CD14-positive monocyte (primary cell): ENCODE data around the gene MCF2L. TPM values are rescaled to one million over a fixed set of nuclear protein-coding genes. Genes with fewer than 3 reads are reported as not detected.

Experiments used
- DNase-seq, 3 donors: peaks; one replicate each; pipeline ENCODE4 v3.0.0-alpha.2; 2011 to 2022
- H2AFZ ChIP-seq: 2 replicates; pipeline ENCODE4 v1.6.0; 2012; ENCODE audit warnings: mild to moderate bottlenecking, low read depth, low read length, inconsistent platforms; ENCODE audit not compliant: insufficient read depth, poor library complexity, severe bottlenecking
- H3K27ac ChIP-seq, 2 donors: 1 replicate in 1 of 2; 2 replicates in 1 of 2; pipeline ENCODE4 v1.5.1; 2012 to 2013; ENCODE audit warnings: low read length in 2 of 2, control low read depth in 1 of 2, inconsistent platforms in 1 of 2, low read depth in 1 of 2, mild to moderate bottlenecking in 1 of 2
- H3K27me3 ChIP-seq, 2 donors: one replicate each; pipeline versions ENCODE4 v1.6.0 to v1.6.1; 2011 to 2013; ENCODE audit warnings: low read length in 2 of 2; ENCODE audit not compliant: control insufficient read depth in 2 of 2, insufficient read depth in 2 of 2
- H3K36me3 ChIP-seq, 2 donors: replicated peaks in 1 of 2; 1 replicate in 1 of 2; 2 replicates in 1 of 2; pipeline versions ENCODE4 v1.5.1 to v1.6.1; 2012 to 2013; ENCODE audit warnings: low read length in 2 of 2, control low read depth in 1 of 2, inconsistent platforms in 1 of 2, mild to moderate bottlenecking in 1 of 2; ENCODE audit not compliant: insufficient read depth in 2 of 2, control insufficient read depth in 1 of 2
- H3K4me1 ChIP-seq, 2 donors: 1 replicate in 1 of 2; 2 replicates in 1 of 2; pipeline versions ENCODE4 v1.5.1 to v1.6.1; 2012 to 2013; ENCODE audit warnings: low read length in 2 of 2, control low read depth in 1 of 2, inconsistent platforms in 1 of 2, mild to moderate bottlenecking in 1 of 2, moderate library complexity in 1 of 2; ENCODE audit not compliant: insufficient read depth in 2 of 2, control insufficient read depth in 1 of 2
- H3K4me2 ChIP-seq: replicated peaks from 2 replicates; pipeline ENCODE3; 2012; ENCODE audit warnings: low read length, moderate library complexity, mild to moderate bottlenecking; ENCODE audit not compliant: poor library complexity, severe bottlenecking; ENCODE audit errors: extremely low read depth
- H3K4me3 ChIP-seq, 3 experiments: fragments of 200-600 bp in 1 of 3; sonication (generic) in 1 of 3; replicated peaks in 1 of 3; 1 replicate in 2 of 3; 2 replicates in 1 of 3; pipeline ENCODE4 v1.5.1; 2011 to 2013; ENCODE audit warnings: low read length in 3 of 3, mild to moderate bottlenecking in 3 of 3, control low read depth in 2 of 3, low read depth in 2 of 3, inconsistent platforms in 1 of 3, moderate library complexity in 1 of 3
- H3K79me2 ChIP-seq: 2 replicates; pipeline ENCODE4 v1.6.0; 2012; ENCODE audit warnings: mild to moderate bottlenecking, control low read depth, inconsistent platforms, low read length, moderate library complexity; ENCODE audit not compliant: insufficient read depth
- H3K9ac ChIP-seq: 2 replicates; pipeline ENCODE4 v1.6.0; 2017; ENCODE audit warnings: low read length, mild to moderate bottlenecking; ENCODE audit not compliant: insufficient read depth, poor library complexity, severe bottlenecking
- H3K9me3 ChIP-seq, 2 donors: replicated peaks in 1 of 2; 1 replicate in 1 of 2; 2 replicates in 1 of 2; pipeline versions ENCODE4 v1.5.1 to v1.6.1; 2012 to 2013; ENCODE audit warnings: low read length in 2 of 2, control low read depth in 1 of 2; ENCODE audit not compliant: control insufficient read depth in 1 of 2, insufficient read depth in 1 of 2
- H4K20me1 ChIP-seq: 2 replicates; pipeline ENCODE4 v1.6.0; 2012; ENCODE audit warnings: mild to moderate bottlenecking, low read length, control low read depth, moderate library complexity; ENCODE audit not compliant: insufficient read depth
- H3K27ac Mint-ChIP-seq, 7 donors: one replicate each; pipeline ENCODE4 v1.8.0; 2020; ENCODE audit warnings: mild to moderate bottlenecking in 7 of 7, mixed read lengths in 7 of 7, moderate library complexity in 6 of 7, inconsistent platforms in 2 of 7
- H3K27me3 Mint-ChIP-seq, 3 donors: one replicate each; pipeline ENCODE4 v1.8.0; 2021 to 2022; ENCODE audit warnings: low read depth in 3 of 3, mild to moderate bottlenecking in 3 of 3, mixed read lengths in 3 of 3, moderate library complexity in 3 of 3, inconsistent platforms in 1 of 3
- H3K36me3 Mint-ChIP-seq, 2 donors: one replicate each; pipeline ENCODE4 v1.8.0; 2020; ENCODE audit warnings: mixed read lengths in 2 of 2, inconsistent platforms in 1 of 2, mild to moderate bottlenecking in 1 of 2
- H3K4me1 Mint-ChIP-seq: one replicate; pipeline ENCODE4 v1.8.0; 2020; ENCODE audit warnings: mild to moderate bottlenecking, mixed read lengths
- H3K4me3 Mint-ChIP-seq, 2 donors: one replicate each; pipeline ENCODE4 v1.8.0; 2020; ENCODE audit warnings: mild to moderate bottlenecking in 2 of 2, mixed read lengths in 2 of 2, moderate library complexity in 1 of 2
- H3K9me3 Mint-ChIP-seq, 7 donors: one replicate each; pipeline ENCODE4 v1.8.0; 2020 to 2022; ENCODE audit warnings: mixed read lengths in 7 of 7, mild to moderate bottlenecking in 6 of 7, moderate library complexity in 6 of 7, inconsistent platforms in 2 of 7
- WGBS: methylation state at CpG from one replicate; pipeline ENCODE4 v1.1.5; 2013; ENCODE audit warnings: missing lambda C conversion rate; ENCODE audit not compliant: insufficient coverage; 5-methylcytosine and 5-hydroxymethylcytosine counted together
- intact Hi-C, 2 donors: fragments of 100-400 bp; cut with micrococcal nuclease; formaldehyde crosslinking; loops; one replicate each; pipeline versions ENCODE4 v1.15.0 to v1.15.1; 2023
- polyA plus RNA-seq, 3 donors: library from polyadenylated mRNA; depleted of rRNA in 1 of 3; unstranded in 2 of 3; stranded (reverse) in 1 of 3; fragments of 300-500 nt in 2 of 3; fragments of >200 nt in 1 of 3; fragmentation: Illumina TruSeq in 2 of 3; gene quantifications; 1 replicate in 2 of 3; 2 replicates in 1 of 3; pipeline ENCODE4 v1.2.3, GENCODE V29; 2012 to 2021
- TF ChIP-seq, protein P1 (sequence below): fragments of 200-600 bp; IDR thresholded peaks from one replicate; pipeline ENCODE4 v1.8.0; 2022; ENCODE audit warnings: antibody characterized with exemption, mild to moderate bottlenecking

The MCF2L gene
- polyA plus RNA-seq, 3 donors = not detected

DNA sequence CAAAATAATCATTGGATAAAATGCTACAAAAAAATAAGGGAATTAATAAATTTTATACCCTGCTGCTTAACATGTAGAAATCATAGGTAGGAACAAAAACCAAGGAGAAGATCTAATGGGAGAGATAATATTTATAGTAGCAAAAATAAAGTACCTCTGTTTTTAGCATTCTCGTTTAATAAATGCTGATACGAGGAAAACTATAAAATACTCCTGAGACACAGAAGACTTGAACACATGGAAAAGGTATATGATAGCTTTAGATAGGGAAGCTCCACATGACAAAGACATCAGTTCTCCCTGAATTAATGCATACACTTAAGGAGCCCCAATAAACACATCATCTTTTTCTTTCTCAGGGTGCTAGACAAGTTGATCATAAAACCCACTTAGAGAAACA lies 44.6 kb upstream of the MCF2L start:
- Mint-ChIP-seq H3K27ac (no peak overlapping the region), H3K4me1 (peaks cover 4% of the 10 kb centered on the region), H3K4me3 (no peak overlapping the region), H3K36me3 (no peaks in the 10 kb centered on the region), H3K9me3 (peaks cover 0 to 4% (median 2%) of the 10 kb centered on the region in 7 donors), H3K27me3 (peaks cover 18 to 22% (median 20%) of the 10 kb centered on the region in 3 donors)
- no peak overlapping the region for H3K27ac ChIP-seq
- no peak overlapping the region for H2AFZ ChIP-seq
- no peak overlapping the region for H3K4me3 ChIP-seq
- DNase-seq = no peak
- TF ChIP-seq, protein P1, sequence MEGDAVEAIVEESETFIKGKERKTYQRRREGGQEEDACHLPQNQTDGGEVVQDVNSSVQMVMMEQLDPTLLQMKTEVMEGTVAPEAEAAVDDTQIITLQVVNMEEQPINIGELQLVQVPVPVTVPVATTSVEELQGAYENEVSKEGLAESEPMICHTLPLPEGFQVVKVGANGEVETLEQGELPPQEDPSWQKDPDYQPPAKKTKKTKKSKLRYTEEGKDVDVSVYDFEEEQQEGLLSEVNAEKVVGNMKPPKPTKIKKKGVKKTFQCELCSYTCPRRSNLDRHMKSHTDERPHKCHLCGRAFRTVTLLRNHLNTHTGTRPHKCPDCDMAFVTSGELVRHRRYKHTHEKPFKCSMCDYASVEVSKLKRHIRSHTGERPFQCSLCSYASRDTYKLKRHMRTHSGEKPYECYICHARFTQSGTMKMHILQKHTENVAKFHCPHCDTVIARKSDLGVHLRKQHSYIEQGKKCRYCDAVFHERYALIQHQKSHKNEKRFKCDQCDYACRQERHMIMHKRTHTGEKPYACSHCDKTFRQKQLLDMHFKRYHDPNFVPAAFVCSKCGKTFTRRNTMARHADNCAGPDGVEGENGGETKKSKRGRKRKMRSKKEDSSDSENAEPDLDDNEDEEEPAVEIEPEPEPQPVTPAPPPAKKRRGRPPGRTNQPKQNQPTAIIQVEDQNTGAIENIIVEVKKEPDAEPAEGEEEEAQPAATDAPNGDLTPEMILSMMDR = no peak
- intact Hi-C loops = no loop called here
- no peak overlapping the region for H3K9ac ChIP-seq
- no CpG with 5 or more reads among the region's 2 CpGs for WGBS
- no peaks in the 10 kb centered on the region for H3K9me3 ChIP-seq
- H3K4me1 ChIP-seq = peaks cover 0 to 4% of the 10 kb centered on the region in 2 donors
- no peaks in the 10 kb centered on the region for H3K79me2 ChIP-seq
- H3K36me3 ChIP-seq = no peaks in the 10 kb centered on the region
- H3K27me3 ChIP-seq = peaks cover 12 to 14% of the 10 kb centered on the region in 2 donors
- H3K4me2 ChIP-seq = no peak overlapping the region
- H4K20me1 ChIP-seq = no peaks in the 10 kb centered on the region

DNA sequence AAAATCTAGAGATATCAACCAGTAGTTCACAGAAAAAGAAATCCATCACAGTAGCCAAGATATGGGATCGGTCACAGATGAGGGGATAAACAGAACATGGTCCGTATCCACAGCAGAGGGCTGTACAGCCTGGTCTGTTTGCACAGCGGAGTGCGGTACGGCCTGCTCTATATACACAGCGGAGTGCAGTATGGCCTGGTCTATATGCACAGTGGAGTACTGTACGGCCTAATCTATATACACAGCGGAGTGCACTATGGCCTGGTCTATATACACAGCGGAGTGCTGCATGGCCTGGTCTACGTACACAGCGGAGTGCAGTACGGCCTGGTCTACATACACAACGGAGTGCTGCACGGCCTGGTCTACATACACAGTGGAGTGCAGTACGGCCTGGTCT lies 43.0 kb upstream of the MCF2L start:
- no peaks in the 10 kb centered on the region for H3K36me3 Mint-ChIP-seq
- H3K9ac ChIP-seq = no peak overlapping the region
- peaks cover 0 to 7% of the 10 kb centered on the region in 2 donors for H3K4me1 ChIP-seq
- no peaks in the 10 kb centered on the region for H3K79me2 ChIP-seq
- H3K4me3 ChIP-seq = no peak overlapping the region
- H3K9me3 ChIP-seq = no peaks in the 10 kb centered on the region
- H3K27me3 Mint-ChIP-seq = peaks cover 29 to 35% (median 30%) of the 10 kb centered on the region in 3 donors
- H3K9me3 Mint-ChIP-seq = peaks cover 0 to 6% (median 3%) of the 10 kb centered on the region in 7 donors
- peaks cover 9% of the 10 kb centered on the region for H3K4me1 Mint-ChIP-seq
- H2AFZ ChIP-seq = no peak overlapping the region
- TF ChIP-seq, protein P1 = no peak
- no peak overlapping the region for H3K27ac ChIP-seq
- H4K20me1 ChIP-seq = no peaks in the 10 kb centered on the region
- no peaks in the 10 kb centered on the region for H3K36me3 ChIP-seq
- H3K4me3 Mint-ChIP-seq = no peak overlapping the region
- H3K27ac Mint-ChIP-seq = no peak overlapping the region
- no peak overlapping the region for H3K4me2 ChIP-seq
- DNase-seq = no peak
- peaks cover 17 to 24% of the 10 kb centered on the region in 2 donors for H3K27me3 ChIP-seq
- 95% methylated on average over 15 of the region's 15 CpGs for WGBS
- intact Hi-C loops = no loop called here
